GM18868 (cell line): ENCODE measurements around the gene USHBP1.

Experiments used
- ATAC-seq: cut with Tn5 transposase; IDR thresholded peaks from one replicate; pipeline ENCODE4 v1.9.1; 2021; ENCODE audit warnings: mild to moderate bottlenecking, moderate library complexity; ENCODE audit not compliant: unreplicated experiment

Gene USHBP1

DNA sequence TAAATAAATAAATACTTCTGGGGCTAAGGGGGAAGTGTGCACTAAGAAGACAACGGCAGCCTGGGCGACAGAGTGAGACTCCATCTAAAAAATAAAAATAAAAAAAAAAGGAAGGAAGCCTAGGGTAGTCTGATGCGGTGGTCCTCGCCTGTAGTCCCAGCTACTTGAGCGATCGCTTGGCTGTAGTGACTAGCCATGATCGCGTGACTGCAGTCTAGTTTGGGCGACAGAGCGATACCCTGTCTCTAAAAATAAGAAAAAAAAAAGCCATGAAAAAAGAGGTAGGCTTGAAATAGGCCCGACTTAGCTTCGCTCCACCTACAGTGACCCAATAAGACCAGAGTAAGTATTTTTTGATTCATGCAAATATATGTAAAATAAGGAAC, 2.0 kb upstream of the USHBP1 start:
- no peak for ATAC-seq

DNA sequence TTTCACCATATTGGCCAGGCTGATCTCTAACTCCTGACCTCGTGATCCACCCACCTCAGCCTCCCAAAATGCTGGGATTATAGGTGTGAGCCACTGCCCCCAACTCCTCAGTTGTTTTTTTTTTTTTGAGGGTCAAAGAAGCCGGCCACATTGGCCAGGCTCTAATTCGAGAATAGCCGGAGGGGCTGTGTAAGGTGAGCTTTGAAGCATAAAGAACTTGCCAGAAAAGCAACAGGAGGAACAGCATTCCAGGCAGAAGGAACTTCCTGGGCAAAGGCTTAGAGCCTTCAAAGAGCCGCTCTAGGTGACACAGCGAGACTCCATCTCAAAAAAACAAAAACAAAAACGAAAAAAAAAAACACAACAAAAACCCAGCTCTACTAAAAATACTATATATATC, 1.5 kb upstream of the USHBP1 start:
- no peak for ATAC-seq

DNA sequence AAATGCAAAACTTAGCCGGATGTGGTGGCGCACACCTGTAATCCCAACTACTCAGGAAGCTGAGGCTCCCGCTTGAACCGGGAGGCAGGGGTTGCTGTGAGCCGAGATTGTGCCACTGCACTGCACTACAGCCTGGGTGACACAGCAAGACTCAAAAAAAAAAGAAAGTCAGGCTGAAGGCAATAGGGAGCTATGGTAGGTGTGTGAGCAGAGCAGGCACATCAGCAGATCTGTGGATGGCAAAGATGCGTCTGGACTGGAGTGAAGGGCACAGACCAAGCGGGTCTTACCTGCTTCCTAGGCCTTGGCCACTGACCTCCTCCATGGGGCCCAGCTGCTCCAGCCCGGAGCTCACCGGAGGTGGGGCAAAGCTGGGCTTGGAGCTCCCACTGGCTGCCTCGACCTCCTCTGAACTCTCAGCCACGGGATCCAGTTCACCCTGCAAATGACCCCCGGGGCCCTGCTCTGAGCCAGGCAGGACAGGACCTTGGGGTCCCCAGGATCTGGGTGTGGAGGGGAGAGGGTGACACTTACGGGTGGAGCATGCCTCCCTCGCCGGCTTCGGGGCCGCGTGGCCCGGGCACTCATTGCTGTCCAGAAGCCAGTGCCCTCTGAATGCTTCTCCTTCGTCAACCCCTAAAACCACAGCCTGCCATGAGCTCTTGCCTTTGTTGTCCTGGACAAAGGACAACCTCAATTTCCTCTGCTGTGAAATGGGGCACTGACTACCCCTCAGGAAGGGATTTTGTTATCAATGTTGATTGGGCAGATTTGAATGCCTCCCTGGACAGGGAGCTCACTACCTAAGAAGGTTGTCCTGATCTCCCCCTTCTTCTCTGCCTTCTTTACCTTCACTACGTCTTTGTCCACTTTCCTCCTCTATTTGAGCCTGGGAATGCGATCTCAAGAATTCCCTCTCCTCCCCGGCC, 569 bp downstream of the USHBP1 start:
- ATAC-seq = no peak

DNA sequence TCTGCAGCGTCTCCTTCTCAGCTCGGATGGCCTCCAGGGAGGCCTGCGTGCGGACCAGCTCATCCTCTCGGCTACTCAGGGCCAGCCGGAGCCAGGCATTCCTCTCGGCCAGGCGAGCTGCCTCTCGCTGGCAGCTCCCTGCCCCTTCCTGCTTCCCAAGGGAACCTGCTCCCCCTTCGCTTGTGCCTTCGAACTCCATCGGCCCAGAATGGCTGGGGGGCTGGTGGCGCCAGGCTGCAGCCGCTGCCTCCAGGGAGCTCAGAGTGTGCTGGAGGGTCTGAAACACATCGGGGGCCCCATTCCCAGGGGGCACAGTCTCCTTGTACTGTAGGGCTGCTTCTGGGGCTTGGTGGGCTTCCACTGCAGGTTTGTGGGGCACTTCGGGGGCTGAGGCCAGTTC, 2.0 kb downstream of the USHBP1 start:
- ATAC-seq = no peak

DNA sequence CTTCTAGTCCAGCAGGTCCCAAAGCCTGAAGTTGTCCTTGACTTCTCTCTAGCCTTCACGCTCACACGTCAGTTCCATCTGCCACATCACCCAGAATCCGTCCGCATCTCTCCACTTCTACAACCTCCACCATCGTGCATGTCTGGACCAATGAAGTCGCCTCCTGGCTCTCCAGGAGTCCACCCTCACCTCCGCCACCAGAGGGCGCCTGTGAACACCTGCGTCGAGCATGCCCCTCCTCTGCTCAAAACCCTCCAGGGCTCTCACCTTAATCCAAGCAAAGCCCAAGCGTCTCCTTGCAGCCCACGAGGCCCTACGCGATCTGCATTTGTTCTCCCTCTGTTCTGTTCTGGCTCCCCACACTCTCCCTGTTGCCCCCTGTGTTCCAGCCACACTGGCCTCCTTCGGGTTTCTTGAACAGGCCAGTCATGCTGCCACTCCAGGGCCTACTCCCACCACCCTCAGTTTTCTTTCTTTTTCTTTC, 3.7 kb downstream of the USHBP1 start:
- ATAC-seq = peak; percentile 66

DNA sequence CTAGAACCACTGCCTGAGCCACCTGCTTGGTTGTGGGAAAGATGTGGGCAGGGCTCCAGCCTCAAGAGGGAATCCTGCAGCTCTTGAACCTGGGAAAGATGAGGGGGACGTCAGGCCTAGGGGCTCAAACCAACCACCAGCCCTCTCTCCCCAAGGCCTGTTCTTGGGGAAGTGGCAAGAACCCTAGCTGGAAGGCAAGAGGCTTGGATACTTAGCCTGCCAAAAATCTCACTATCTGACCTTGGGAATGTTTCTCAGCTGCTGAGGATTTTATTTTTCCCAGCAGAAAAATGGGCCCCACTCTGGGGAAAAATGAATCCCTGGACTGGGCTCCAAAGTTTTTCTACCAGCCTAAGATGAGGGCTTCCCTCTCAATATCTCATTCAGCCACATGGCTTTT, 4.6 kb downstream of the USHBP1 start:
- ATAC-seq = no peak

DNA sequence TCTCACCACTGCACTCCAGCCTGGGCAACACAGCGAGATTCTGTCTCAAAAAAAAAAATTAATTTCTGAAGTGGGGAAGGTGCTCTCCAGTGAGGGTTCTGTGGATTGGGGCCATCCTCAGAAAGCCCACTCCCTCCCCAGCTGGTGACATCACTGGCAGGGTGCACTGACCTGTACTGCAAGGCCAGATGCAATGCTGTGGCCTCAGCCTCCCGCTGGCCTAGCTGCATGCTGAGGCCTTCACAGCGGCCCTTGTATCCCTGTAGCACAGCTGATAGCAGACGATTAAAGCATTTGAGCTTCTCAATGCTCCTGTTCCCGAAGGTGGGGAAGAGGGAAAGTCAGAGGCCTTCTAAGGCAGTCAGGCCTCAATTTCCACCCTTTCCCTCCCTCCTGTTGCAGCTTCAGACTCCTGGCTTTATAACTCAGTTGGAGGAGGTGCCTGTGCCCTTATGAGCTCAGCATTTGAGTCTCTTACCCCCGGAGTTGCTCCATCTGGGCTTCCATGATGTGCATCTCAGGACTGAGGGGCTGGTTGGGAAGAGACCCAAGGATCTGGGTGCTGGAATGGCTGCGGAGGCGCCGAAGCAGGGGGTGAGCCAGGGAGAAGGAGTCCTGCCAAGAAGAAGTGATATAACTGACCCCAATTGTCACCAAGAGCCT, 5.3 kb downstream of the USHBP1 start:
- no peak for ATAC-seq

DNA sequence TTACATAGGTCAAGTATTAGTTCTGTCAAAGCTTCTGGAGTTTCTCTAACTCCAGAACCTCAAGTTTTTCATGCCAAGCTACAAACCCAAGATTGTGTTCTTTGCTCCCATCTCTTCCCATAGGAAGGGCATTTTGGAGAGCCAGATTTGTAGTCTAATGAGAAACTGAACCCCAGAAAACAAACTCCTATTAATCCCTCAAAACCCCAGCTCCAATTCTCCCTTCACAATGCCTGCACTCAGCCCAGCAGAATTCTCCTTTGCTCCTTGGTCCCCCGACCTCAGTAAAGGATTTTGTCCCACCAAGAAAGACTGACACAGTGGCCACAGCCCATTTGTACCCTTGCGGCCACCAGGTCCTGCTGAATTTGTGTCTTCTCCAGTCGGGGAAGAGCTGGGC, 8.4 kb downstream of the USHBP1 start:
- no peak for ATAC-seq

DNA sequence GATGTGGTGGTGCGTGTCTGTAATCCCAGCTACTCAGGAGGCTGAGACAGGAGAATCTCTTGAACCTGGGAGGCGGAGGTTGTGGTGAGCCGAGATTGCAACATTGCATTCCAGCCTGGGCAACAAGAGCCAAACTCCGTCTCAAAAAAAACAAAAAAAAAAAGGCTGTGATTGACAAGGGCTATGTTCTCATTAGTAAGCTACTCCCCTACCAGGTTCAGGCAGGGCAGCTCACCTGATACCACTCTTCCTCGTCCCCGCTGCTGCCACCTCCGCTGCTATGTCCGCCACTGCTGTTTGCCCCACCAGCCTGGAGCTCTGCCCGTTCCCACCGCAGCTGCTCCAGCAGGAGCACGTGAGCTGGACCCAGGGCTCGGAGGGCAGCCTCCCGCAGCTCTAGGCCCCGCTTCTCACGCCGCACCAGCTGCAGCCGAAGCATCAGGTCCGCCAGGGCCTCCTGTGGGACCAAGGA, 9.4 kb downstream of the USHBP1 start:
- ATAC-seq = no peak

DNA sequence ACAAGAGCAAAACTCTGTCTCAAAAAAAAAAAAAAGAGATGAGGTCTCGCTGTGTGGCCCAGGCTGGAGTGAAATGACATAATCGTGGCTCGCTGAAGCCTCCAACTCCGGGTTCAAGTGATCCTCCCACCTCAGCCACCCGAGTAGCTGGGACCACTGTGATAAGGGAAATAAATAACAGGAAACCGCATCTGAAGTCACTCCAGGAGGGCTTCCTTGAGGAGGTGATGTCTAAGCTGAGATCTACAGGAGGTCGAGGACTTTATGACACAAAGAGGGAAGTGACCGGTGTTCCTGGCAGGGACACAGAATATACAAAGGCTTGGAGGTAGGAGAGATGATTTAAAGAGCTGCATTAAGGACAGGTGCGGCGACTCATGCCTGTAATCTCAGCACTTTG, 9.9 kb downstream of the USHBP1 start:
- ATAC-seq = no peak

DNA sequence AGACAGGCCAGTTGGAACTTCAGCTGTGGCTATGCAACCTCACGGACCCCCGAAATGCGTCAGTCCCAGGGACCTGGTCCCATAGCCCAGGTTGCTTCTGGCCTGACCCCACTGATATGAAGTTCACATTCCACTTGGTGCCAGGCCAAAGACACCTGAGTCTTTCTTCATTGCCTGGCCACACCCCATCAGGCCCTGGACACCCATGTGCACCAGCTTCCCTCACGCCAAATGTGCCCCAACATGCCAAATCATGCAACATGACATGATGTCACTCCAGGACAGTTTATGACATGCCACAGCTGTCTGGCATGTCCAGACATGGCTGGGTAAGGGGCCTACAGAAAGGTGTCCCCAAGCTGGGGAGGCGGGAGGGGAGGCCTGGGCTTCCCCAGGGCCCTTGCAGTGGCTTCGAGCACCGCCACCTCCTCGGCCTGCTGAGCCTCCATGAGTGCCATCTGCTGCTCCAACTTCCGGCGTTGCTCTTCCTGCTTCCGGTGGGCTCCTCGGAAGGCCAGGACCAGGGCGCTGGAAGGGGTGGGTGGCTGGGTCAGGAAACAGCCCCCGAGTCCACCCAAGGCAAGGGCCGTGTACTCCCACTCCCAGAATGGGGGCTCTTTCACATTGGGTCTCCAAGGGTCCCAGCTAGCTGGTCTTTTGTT, 14.5 kb downstream of the USHBP1 start:
- ATAC-seq = no peak

DNA sequence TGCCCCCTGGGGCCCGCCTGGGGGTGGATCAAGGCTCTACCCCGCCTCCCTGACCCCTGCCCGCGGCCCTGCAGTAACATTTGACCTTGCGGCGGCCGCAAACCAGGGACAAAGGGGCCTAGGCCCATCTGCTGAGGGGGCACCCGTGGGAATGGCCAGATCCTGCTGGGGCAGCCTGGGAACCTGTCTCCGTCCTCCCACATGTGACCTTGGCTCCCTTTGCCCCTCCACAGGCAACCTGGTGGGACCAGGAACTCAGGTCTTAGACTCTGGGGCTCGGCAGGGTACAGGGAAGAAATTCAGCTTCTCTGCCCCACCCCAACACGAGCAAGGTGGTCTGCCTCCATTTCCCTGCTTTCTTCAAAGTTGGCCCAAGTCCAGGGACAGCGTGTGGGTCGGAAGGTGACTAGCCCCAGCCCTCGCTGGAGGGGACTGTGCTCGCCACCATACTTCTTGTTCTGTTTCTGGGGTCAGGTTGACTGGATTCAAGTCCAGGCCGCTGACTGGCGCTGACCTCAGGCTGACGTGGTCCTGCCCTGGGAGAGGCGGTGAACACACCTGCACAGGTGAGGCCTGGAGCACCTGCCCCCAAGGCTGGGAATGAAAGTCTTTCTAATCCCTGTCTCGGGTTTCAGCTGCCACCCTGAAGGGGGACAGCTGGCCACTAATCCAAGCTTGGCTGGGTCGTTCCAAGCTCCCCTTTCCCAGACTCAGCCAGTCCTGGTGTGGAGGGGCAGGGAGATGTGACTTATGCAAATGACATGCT, 16.4 kb downstream of the USHBP1 start:
- ATAC-seq = no peak

DNA sequence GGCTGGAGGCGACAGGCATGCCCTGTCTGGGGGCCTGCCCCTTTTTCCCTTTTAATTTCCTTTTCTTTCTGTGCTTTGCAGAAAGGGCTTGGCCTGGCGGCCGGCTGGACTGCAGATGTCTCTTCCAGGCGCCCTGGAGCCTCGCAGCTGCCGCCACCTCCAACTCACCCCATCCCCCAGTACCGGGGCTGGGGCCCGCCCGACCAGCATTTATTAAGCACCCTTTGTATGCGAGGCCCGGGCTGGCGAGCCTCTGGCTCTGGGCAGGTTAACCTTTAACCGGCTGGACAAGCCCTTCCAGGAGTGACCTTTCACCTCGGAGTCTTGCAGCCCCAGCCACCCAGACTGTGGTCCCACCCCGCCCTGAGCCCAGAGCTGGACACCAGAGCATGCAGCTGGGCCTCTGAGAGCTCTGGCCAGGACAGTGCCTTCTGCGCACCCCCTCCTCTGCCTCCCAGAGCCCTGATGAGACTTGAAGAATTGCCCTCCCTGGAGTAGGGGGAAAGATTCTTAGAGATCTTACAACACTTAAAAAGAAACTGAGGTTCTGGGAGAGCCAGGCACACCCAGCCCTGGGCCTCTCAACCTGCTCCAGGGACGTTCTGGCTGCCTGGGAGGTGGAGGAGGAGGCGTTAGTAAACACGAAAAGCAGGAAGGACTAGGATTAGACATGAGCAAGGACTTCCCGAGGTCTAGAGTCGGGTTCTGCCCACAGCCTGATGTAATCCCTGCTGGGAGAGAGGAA, 17.7 kb downstream of the USHBP1 start:
- no peak for ATAC-seq

DNA sequence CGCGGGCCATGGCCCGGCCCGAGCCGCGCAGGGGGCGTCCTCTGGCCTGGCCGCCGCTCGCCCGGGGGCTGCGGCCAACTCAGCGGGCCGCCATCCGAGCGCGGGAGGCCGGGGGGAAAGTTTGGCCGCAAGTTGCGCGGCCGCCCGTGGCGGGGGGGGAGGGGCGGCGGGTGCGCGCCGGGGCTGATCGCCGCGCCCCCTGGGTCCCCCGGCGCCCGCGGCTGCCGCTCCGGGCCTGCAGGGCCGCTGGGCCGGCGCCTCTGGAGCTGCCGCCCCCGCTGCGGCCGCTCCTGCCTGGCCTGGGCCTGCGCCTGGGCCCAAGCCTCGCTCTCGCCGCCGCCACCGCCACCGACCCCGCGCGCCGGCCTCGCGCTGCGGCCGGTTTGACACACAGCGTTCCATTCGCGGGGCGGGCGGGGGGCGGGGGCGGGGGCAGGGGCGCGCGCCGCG, 19.0 kb downstream of the USHBP1 start, which contains the start of gene NR2F6:
NR2F6 (minus strand) TSS at position 385 of the 450 bp plus-strand sequence. CDS start 699 bp downstream, outside the sequence.
- ATAC-seq = peak; percentile 6

DNA sequence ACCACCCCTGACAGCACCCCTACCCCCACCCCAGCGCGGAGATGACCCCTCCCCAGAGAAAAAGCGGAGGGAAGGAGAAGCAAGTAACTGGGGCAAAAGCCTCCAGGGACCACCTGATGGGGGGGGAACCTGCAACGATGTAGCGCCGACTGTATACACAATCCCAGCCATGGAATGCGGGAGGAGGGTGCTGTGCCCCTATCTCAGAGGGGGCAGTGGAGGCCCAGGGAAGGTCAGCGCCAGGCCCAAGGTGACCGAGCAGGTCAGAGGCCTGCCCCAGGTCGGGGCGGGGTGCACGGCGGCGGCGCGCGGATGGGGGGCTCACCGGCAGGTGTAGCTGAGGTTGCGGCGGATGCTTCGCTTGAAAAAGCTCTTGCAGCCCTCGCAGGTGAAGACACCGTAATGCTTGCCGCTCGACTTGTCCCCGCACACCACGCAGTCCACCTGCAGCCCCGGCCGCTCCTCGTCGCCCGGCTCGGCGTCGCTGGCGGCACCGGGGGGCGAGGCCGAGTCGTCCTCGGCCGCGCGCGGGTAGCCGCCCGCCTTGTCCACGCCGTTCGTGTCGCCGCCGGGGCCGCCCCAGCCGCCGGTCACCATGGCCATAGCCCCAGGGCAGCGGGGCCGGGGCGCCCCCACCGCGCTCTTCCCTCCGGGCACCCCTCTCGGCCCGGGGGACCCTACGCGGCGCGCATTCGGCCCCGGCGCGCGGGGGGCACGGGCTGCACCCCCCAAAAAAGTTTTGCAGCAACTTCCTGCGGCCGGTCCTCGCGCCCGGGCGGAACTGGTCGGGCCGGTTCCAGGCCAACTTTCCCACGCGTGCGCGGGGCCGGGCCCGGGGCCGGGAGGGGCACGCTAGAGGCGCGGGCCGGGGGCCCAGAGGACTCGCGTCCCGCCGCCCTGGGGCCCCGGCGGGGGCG, 19.7 kb downstream of the USHBP1 start:
- no peak for ATAC-seq

DNA sequence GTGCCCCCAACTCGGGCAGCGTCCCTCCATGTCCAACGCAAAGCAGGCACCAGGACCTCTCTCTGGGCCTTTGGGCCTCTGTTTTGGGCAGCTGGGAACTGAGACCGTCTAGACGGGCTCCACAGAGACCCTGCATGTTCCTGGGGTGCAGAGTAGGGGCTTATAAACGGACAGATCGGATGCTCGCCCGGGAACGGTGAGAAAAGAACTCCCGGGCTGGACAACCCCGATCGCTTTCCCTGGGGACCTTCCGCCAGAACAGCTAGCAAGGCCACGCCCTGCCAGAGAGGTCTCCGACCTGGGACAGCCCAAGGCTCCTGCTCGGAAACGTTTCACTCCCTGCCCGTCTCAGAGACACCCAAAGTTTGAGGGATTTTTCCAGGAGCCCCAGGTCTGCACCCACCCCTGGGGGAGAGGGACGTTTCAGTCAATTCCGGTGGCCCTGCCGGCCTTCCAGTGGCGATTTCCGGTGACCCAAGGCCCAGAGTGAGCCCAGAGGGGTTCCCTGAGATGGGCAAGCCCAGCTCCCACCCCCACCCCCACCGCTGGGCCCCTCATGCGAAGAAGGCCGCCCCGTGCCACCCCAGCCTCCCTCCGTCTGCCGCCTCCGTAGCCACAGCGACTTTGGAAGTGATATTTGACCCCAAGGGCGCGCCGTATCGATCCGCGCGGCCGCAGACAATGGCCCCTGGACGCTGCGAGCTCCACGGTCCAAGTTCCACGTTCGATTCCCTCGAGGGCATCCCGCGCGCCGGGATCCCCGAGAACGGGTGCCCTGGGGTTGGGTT, 20.5 kb downstream of the USHBP1 start:
- no peak for ATAC-seq

DNA sequence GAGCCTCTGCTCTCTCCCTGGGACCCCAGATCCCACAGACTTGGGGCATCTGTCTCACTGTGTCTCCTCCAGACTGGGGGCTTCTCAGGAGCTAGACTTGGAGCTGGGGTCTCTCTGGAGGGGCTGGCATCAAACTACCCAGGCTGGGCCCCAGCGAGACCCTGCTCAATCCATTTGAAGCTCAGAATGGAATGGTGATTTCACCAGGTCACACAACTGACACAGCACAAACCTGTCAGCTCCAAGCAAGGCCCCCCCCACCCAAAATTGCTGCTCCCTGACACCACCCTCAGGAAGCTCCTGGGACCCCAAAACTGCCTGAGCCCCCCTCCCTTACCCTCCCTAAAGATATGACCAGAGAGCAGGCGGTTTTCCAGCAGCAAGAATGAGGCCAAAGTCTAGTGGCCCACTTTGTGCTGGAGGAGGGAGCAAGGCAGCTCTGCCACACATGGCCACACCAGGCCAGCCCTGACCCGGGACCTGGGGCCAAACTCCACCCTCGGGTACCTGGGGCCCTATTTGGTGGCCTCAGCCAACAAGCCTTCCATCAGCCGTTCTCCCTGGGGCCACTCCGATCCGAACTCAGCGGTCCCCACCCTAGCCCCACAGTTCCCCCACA, 21.2 kb downstream of the USHBP1 start:
- ATAC-seq = no peak
